Endothelial cell of hepatic sinusoid (primary cell): ENCODE results near the gene UBP1.
"Not testable (repeated sequence)": the region's sequence is repeated elsewhere in the genome, so short reads cannot be mapped to it uniquely, and the experiment has no call there.

Source experiments
- in situ Hi-C: cut with HindIII; loops from 2 replicates; pipeline ENCODE4 v1.10.0; 2017; ENCODE audit warnings: low sequenced_read_pairs

Gene UBP1

DNA sequence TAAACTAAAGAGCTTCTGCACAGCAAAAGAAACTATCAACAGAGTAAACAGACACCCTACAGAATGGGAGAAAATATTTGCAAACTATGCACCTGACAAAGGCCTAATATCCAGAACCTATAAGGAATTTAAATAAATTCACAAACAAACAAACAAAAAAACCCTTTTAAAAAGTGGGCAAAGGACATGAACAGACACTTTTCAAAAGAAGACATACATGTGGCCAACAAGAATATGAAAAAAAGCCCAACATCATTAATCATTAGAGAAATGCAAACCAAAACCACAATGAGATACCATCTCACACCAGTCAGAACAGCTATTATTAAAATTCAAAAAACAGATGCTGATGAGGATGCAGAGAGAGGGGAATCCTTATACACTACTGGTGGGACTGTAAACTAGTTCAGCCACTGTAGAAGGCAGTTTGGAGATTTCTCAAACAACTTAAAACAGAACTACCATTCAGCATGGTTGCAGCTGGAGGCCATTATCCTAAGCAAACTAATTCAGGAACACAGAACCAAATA is 101.2 kb downstream of the UBP1 start:
- in situ Hi-C loops, result not testable (repeated sequence)
